ENCODE data around the gene TSR3.
A peak's percentile ranks its signal among the peaks of the same experiment; 100 is the strongest.

Gene TSR3

DNA sequence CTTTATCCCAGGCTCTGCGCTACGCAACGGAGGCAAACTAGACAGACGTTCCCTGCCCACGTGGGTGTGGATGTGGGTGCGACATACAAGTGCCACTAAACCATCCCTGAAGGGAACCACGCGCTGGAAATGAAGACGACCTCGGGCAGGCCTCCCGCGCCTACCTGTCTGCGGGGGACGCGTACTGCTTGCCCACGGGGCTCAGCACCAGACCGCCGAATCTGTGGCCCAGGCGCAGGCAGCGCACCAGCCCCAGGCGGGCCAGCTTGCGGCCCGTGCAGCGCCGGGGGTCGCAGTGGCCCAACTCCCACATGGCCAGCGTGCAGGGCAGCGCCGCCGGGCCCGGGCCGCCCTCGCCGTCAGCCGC, 480 bp downstream of the TSR3 start:
- no peak for DNase-seq (ENCODE audit: low spot score)

DNA sequence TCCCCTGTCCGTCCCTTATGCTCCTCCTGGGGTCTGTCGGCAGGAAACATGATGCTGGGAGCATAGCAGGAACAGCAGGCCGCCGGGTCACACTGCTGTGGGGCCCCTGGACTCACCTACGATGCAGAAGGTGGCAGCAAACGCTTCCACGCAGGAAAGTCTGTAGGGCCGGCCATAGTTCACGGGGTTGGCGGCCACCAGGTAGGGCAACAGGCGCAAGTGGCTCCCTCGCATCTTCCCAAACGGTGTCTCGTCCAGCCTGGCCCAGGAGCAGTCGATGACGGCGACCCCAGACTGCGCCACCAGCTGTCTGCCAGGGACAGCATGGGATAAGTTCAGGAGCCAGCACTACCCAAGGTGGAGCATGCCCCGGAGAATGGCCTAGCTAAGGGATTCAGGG, 987 bp downstream of the TSR3 start:
- DNase-seq (ENCODE audit: low spot score), result no peak

DNA sequence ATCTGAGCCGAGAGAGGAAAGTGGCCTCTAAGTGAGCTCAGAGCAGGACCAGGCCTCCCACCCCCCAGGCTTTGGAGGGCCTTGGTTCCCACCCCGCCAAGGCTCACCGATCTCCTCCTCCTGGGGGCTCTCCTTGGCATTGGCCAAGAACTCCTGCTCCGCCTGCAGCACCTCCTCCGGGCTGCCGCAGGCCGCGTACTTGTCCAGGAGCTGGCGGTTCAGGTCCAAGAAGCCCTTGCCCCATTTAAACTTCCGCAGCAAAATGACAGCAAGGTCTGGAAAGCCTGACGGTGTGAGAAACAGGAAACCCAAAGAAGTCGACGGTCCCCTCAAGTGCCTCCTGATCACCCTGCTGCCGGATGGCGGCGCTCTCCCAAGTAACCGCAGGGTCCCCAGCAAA, 1.7 kb downstream of the TSR3 start:
- DNase-seq (ENCODE audit: low spot score), result no peak

DNA sequence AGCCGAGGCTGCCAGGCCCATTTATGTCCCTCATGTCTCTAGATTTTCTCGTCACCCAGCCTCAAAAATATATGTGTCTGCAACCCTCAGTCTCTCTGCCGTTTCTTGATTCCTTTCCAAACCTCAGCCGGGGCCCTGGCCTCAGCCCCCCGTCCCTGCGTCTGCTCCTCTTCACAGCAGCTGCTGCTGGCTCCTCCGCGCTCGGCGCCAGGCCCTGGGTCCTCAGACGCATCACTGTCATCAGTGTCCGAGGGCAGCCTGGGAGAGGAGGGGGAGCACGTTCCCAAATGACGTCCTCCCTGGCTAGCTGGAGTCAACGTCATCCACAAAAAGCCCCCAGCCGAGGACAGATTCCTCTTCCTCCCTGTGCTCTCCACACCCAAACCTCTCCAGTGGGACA, 2.3 kb downstream of the TSR3 start:
- no peak for DNase-seq (ENCODE audit: low spot score)

DNA sequence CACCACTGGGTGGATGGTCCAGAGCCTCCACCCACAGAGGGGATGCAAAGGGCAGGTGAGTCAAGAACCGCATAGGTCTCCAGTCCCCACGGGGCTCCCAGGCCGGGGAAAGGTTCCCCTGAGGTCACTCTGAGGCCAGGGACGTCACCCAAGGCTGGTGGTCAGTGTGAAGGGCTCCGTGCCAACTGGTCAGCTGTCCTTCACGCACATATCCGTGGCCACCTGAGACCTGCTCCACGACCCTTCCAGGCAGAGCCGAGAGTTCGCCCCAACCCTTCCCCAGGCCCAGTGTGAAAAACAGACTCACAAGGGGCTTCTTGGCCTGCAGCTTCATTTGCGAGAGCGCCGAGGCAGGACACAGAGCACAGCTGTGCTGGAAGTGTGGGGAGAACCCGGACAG, 2.8 kb downstream of the TSR3 start:
- DNase-seq (ENCODE audit: low spot score), result no peak

DNA sequence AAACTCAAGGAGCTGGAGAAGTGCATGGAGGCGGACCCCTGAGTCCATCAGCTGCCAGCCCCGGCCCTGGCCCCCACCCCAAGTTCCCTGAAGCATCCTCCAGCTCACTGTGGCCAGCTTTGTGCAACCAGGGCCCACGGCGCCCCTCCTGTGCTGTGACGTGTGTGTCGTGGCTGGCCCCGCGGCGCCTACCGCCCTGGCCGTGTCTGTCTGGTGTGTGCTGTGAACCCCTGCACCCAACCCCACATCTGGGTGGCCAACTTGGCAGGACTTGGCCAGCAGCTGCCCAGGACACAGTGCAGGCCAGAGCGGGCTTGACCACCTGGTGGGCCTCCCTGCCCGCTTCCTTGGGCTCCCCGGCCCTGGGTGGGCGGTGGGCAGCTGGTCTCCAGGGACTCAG, 3.2 kb downstream of the TSR3 start:
- DNase-seq (ENCODE audit: low spot score), result no peak

DNA sequence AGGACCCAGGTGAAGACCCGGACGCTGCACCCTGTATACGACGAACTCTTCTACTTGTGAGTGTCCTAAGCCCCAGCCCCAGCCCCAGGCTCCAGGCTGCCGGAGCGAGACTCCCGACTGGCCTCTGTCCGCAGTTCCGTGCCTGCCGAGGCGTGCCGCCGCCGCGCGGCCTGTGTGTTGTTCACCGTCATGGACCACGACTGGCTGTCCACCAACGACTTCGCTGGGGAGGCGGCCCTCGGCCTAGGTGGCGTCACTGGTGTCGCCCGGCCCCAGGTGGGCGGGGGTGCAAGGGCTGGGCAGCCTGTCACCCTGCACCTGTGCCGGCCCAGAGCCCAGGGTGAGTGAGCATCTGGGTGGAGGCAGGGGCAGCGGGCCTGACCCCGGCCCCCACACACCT, 3.7 kb downstream of the TSR3 start:
- DNase-seq (ENCODE audit: low spot score), result no peak

DNA sequence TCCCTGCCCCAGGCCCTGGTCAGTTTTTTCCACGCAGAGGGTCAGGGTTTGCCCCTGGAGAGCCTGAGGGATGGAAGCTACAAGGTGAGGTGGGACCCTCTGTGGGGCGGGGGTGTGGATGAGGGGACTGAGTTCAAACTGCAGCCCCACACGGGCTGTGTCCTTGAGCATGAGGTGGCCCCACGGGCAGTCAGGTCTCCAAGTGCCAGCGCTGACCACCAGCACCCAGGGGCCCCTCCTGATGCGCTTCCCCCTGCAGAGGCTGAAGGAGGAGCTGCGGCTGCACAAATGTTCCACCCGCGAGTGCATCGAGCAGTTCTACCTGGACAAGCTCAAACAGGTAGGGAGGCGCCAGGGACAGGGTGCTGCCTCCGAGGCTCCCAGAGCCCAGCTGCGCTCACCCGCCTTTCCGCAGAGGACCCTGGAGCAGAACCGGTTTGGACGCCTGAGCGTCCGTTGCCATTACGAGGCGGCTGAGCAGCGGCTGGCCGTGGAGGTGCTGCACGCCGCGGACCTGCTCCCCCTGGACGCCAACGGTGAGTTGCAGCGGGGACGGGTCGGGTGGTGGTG, 4.3 kb downstream of the TSR3 start:
- DNase-seq (ENCODE audit: low spot score), result no peak

DNA sequence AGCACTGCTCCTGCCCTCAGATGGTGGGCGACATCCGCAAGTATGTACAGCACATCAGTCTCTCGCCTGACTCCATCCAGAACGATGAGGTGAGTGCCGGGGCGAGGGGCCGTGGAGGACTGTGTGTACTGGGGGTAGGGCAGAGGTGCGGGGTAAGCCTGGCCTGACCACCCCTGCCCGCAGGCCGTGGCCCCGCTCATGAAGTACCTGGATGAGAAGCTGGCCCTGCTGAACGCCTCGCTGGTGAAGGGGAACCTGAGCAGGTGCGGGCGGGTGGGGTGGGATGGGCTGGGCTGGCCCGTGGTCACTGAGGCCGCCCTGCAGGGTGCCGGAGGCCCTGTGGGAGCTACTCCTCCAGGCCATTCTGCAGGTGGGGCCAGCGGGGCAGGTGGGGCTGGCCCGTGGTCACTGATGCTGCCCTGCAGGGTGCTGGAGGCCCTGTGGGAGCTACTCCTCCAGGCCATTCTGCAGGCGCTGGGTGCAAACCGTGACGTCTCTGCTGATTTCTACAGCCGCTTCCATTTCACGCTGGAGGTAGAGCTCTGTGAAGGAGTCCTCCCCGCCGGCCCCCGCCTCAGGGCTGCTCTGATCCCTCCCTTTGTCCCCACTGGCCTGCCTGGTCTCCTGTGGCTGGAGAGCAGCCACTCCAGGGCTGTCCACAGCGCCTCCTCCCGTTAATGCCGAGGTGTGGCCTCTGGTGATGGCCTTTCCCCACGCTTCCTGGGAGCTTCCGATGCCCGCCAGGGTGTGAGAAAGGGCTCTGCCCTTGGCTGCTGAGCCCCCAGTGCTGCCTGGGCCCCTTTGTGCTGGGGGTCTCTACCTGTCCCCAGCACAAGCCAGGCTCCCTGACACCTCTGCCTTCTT, 5.0 kb downstream of the TSR3 start:
- no peak for DNase-seq (ENCODE audit: low spot score)

DNA sequence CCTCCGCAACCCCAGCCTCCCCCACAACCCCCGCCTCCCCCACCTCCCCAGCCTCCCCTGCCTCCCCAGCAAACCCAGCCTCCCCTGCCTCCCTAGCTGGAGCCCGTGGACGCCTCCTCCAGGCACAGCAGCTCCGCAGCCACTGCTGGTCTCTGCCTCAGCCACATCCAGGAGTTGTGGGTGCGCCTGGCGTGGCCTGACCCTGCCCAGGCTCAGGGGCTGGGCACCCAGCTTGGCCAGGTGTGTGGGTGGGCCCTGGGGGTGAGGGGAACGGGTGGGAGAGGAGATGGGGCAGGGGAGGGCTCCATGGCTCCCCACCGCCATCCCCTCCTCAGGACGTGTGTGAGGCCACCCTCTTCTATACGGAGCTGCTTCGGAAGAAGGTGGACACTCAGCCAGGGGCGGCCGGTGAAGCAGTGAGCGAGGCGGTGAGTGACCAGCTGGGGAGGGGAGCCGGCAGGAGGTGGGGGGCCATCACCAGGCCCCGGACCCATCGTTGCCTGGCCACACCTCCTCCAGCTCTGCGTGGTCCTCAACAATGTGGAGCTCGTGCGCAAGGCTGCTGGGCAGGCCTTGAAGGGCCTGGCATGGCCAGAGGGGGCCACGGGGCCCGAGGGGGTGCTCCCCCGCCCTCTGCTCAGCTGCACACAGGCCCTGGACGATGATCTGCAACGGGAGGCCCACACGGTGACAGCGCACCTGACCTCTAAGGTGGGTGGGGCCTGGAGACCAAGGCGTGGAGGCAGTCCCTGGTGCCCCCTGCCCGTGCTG, 5.8 kb downstream of the TSR3 start:
- DNase-seq (ENCODE audit: low spot score), result no peak

DNA sequence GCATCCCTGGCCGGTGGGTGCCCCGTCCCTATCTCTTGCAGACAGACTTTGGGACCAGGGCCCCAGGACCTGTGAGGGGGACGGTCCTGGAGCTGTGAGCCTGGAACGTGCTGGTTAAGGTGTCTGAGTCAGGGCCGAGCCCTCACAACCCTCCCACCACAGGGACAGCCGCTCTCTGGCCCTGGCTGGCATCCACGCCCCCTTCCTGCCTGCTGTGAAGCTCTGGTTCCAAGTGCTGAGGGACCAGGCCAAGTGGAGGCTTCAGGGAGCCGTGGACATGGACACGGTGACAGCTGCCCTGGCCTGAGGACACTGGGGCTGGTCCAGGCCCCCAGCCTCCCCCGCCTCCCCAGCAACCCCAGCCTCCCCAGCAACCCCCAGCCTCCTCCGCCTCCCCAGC, 6.6 kb downstream of the TSR3 start:
- no peak for DNase-seq (ENCODE audit: low spot score)

DNA sequence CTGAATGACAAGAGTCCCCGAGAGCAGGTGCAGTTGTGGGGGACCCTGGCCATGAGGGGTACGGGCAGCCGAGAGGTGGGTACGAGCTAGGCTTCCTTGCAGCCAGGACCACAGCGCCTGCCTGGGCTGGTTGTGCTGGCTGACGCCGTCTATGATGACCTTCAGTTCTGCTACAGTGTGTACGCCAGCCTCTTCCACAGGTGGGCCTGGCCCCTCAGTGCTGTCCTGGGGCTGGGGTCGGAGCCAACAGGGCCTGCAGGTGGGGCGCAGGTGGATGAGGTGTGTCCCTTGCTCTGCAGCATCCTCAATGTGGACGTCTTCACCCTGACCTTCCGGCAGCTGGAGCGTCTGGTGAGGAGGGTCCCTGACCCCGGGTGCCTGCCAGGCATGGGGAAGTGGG, 7.2 kb downstream of the TSR3 start:
- DNase-seq (ENCODE audit: low spot score), result no peak

DNA sequence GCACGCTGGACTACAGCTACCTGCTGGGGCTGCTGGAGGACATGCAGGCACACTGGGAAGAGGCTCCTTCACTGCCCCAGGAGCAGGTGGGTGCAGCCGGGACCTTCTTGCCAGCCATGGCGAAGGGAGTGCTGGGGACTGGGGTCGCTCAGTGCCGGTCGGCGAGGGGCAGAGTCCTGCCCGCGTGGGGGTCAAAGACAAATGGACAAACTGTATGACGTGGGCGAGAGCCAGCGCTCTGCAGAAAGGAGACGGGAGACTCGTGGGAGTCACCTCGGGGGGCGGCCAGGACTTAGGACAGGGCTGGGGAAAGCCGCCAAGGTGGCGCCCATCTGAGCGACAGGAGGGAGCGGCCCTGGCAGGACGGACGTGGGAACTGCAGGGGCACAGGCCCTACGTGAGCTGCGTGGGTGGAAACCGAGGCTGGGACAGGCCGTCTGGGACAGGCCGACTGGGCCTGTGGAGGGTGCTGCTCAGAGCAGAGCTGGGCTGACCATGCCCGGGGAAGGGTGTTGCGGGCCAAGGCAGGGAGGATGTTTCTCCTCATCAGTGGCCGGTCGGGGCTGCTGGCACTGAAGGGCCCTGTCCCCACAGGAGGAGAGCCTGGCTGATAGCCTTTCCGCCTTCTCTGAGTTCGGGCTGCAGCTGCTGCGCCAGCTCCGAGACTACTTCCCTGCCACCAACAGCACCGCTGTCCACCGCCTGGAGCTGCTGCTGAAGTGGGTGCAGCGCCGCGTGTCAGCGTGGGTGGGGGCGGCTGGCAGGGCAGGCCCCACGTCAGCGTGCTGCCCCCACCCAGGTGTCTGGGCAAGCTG, 8.0 kb downstream of the TSR3 start:
- DNase-seq (ENCODE audit: low spot score), result no peak

DNA sequence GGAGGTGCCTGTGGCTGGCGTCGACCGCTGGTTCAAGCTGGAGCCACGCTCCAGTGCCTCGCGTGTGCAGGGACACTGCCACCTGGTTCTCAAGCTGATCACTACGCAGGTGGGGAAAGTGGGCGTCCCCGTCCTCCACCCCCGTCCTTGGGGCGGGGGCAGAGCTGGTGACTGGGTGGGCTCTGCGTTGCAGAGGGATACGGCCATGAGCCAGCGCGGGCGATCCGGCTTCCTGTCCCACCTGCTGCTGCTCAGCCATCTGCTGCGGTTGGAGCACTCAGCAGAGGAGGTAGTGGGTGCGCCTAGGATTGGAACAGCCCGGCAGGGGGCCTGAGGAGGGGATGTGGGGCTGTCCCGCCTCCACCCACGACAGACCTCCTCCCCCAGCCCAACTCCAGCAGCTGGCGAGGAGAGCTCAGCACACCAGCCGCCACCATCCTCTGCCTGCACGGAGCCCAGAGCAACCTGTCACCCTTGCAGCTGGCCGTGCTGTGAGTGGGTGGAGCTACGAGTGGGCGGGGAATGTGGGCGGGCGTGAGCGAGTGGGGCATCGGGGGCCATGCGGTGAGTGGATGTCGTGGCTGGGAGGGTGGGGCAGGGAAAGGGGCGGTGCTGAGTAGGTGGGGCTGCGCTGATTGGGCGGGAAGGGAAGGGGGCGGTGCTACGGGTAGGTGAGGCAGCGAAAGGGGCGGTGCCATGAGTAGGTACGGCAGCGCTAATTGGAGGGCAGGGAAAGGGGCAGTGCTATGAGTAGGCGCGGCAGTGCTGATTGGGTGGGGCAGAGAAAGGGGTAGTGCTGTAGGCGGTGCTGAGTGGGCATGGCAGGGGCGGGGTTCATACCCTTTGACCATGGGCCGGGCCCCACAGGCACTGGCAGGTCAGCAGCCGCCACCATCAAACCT, 8.9 kb downstream of the TSR3 start:
- peak; percentile 95 for DNase-seq (ENCODE audit: low spot score)

DNA sequence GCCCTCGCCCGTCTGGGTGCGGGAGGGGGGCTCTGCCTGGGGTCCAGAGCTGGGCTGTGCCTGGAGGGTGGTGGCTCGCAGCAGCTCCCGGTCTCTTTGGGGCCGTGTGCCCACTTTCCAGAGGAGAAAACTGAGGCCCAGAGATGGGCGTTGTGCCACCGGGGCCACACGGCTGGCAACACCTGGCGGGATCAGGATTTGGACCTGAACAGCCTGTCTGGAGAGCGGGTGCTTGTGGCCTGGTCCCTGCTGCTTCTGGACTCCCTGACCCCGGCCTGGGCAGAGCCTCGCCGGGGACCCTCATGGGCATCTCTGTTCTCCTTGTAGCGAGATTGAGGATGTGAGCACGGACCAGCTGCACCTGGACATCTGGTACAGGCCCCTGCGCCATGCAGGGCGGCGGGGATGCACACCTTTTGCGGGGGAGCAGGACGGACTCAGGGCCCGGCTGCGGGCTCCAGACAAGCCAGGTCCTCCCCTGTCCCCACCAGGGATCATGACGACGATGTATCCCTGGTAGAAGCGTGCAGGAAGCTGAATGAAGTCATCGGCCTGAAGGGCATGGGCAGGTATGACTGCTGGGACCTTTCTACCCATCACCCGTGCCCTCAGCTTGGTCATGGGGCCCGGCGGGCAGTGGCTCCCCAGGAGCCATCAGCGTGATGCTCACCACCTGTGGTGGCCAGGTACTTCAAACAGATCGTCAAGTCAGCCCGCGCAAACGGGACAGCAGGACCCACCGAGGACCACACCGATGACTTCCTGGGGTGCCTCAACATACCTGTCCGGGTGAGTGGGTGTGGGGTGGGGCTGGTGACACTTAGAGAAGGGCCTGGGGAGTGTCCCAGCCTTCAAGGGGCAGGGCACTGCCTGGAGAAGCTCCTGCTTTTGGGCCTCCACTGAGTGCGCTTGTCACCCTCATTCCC, 9.9 kb downstream of the TSR3 start:
- DNase-seq (ENCODE audit: low spot score), result no peak

DNA sequence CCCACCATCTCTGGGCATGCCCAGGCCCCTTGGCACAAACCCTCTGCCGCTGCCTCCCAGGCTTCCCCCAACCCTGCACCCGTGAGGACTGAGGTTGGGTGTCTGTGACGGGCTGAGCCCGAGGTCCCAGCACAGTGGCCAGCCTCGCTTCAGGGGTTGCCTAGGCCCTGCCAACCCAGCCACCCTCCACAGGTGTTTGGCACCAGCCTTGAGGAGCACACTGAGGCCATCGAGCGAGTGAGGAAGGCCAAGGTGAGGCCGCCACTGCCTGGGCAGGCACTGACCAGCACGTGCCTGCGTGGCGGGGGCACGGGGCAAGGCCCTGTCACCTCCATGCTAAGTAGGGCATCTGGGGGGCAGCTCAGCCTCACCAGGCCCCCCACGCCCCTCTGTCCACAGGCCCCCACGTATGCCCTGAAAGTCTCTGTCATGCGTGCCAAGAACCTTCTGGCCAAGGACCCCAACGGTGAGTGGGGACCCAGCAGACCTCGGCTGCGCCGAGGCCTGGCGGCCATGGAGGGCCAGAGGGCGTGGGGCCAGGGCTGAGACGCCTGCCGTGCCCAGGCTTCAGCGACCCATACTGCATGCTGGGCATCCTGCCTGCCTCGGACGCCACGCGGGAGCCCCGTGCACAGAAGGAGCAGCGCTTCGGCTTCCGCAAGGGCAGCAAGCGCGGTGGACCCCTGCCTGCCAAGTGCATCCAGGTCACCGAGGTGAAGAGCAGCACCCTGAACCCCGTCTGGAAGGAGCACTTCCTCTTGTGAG, 10.8 kb downstream of the TSR3 start:
- no peak for DNase-seq (ENCODE audit: low spot score)

DNA sequence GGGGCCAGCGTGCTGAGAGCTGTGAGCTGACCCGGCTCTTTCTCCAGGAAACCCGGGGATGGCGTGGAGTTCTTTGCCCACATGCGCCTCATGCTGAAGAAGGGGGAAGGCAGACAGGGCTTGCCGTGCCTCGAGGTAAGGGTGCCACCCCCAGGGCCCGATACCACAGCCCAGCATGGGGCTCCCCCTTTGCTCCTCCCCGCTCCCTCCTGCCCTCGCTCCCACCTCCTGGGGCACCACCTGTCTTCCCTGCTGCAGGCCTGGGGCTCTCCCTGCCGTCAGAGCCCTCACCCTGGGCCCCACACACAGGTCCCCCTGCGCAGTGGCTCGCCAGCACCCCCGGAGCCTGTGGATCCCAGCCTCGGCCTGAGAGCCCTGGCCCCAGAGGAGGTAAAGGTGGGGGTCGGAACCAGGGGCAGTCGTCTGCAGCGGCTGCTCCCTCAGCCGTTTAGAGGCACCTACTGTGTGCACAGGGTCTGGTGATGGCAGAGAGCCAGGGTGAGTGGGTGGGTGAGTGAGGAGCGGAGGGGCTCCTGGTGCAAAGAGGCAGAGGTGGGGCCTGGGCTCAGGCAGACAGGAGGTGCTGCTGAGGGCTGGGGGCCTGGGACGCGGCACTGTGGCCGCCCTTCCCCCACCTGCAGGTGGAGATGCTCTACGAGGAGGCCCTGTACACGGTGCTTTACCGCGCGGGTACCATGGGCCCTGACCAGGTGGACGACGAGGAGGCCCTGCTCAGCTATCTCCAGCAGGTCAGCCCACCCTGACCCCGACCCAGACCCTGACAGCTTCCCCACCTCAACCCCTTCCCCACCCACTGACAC, 12.6 kb downstream of the TSR3 start:
- no peak for DNase-seq (ENCODE audit: low spot score)

DNA sequence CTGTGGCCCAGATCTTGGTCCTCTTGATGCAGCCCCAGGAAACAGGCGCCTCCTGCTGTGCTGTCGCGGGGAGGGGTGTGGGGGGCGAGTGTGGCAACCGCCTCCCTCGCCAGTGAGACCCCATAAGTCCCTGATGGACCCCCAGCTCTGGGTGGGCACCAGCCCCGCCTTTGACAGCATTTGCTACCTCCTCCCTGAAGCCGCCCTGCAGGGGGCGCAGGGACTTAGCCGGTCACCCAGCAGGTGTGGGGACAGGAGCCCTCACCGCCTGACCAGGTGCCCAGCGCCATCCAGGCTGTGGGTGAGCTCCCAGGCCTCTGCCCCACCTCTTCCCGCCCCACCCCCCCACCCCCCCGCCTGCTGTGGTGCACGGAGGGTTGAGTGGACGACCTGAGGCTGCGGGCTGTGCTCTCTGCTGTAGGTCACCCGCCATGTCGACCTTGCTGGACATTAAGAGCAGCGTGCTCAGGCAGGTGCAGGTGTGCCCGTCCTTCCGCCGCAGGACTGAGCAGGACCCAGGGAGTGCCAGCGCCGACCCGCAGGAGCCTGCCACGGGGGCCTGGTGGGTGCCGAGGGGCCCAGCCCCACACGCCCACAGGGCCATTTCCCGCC, 13.5 kb downstream of the TSR3 start:
- DNase-seq (ENCODE audit: low spot score), result no peak

Data from AG08396 (cell line).